Hair follicle dermal papilla cell (primary cell): ENCODE results near the gene MAPK1. TPM values are rescaled to one million over a fixed set of nuclear protein-coding genes. Genes with fewer than 3 reads are reported as not detected.

Experiments used
- small RNA-seq: library from RNA; depleted of rRNA; stranded (forward); fragments of <200 nt; gene quantifications from one replicate; pipeline ENCODE3, GENCODE V24; 2012
- total RNA-seq: library from RNA; depleted of rRNA; stranded (reverse); fragments of >200 nt; gene quantifications from 2 replicates; pipeline ENCODE4 v1.2.3, GENCODE V29; 2012

MAPK1 gene
- 115 and 140 TPM in 2 replicates for total RNA-seq

GRCh38 chr22:21867528-21868266 is at the start of gene MAPK1:
Gene MAPK1 (minus strand): TSS chr22:21867645. CDS start chr22:21867440, 205 bp downstream.

GRCh38 chr22:21735200-21736083 is 132.0 kb downstream of the MAPK1 start, which contains the start of gene YPEL1:
Gene YPEL1 (minus strand): TSS chr22:21735794. CDS start chr22:21710744, 25,050 bp downstream.

Small RNAs within 50 kb of the gene (small RNA-seq; reads per million reads assigned to genes)
- gene RN7SL280P (not detected), gene RNA5SP493 (0.55 reads per million, percentile 2 among the genes with 10 or more reads in this experiment)

Other genes with a start within 250 kb of the MAPK1 start
- gene YDJC, start 237.6 kb downstream of the MAPK1 start, total RNA-seq: 21.0 and 21.4 TPM in 2 replicates
- gene CCDC116, start 234.9 kb downstream of the MAPK1 start, total RNA-seq: 0.61 and 0.65 TPM in 2 replicates
- gene SDF2L1, start 225.3 kb downstream of the MAPK1 start, total RNA-seq: 16.4 and 18.6 TPM in 2 replicates
- 34.2 and 34.7 TPM in 2 replicates for gene PPIL2, start 201.6 kb downstream of the MAPK1 start, total RNA-seq
- 0.49 and 0.73 TPM in 2 replicates for gene YPEL1, start 131.9 kb downstream of the MAPK1 start, total RNA-seq
- 36.9 and 37.0 TPM in 2 replicates for gene PPM1F, start 85.2 kb upstream of the MAPK1 start, total RNA-seq
- 26.5 and 26.6 TPM in 2 replicates for gene TOP3B, start 115.1 kb upstream of the MAPK1 start, total RNA-seq